Hematopoietic multipotent progenitor cell treated with erythropoietin and hydrocortisone succinate and interleukin-3 and kit ligand, for 8 days (in vitro differentiated cells): Measurements from ENCODE around the gene C17orf67.
"Not testable (repeated sequence)": the region's sequence is repeated elsewhere in the genome, so short reads cannot be mapped to it uniquely, and the experiment has no call there.

Experiments
- DNase-seq: peaks from one replicate; pipeline ENCODE4 v3.0.0-alpha.2; 2015

The C17orf67 gene

DNA sequence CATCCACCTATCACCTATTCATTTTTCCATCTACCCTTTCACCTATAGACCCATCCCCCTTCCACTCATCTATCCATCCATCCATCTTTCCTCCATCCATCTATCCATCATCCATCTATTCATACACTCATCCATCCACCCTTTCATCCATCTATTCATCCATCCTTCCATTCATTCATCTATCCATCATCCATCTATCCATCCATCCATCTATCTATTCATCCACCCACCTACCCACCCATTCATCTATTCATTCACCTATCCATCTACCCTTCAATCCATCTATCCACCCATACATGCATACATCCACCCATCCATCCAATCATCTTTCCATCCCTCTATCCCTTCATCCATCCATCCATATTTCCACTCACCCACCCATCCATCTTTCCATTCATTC lies 63.3 kb downstream of the C17orf67 start:
- no peak for DNase-seq

DNA sequence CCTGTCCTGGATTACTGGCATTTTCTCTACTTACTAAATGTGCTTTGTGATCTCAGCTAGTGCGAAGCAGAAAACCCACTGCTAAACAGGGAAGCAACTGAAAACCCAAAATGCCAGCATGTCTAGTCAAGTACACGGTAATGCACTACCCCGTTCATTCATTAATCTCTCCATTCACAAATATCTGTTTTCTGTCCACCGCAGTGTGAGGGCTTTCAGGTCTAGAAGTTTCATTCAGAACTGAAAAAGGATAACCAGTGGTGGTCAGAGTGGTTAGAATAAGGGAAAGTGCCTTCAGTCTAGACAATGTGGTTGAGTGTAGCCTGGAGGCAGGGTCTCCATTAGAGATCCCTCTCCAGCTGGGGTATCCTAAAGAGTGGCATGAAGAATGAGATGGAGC lies 68.3 kb downstream of the C17orf67 start:
- no peak for DNase-seq

DNA sequence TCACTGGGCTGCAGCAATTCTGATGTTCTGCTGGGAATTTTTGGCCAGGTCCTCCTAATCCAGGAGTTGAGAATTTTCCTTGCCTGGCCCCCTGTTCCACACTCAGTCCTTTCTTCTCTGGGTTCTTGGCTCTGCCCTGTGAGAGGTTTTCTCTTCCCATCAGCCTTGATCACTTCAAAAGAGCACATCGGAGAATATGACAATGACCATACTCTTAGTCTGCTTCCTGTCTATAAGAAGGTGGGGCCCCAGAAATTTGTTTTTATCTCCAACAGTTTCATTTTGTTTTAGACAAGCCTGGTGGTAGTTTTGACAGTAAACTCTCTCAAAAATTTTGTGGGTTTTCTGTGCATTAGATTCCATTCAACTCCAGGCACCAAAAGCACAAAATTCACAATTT lies 70.7 kb downstream of the C17orf67 start:
- DNase-seq: no peak

DNA sequence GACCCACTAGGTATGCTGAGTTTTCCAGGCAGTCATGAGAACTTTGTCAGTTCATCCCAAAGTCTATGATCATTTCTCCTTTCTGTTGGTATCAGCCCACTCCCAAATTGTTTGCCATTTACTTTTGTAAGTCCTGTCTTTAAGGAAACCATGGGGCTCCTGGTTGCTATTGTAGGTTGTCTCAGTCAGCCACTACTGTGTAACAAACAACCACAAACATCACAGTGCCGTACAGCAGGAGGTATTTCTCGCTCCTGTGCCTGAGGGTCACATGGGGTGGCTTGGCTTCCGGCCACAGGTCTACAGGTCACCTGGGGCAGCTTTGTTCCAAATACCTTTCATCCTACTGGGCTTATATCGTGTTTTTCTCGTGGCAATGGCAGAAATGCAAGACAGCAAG lies 71.6 kb downstream of the C17orf67 start:
- no peak for DNase-seq

DNA sequence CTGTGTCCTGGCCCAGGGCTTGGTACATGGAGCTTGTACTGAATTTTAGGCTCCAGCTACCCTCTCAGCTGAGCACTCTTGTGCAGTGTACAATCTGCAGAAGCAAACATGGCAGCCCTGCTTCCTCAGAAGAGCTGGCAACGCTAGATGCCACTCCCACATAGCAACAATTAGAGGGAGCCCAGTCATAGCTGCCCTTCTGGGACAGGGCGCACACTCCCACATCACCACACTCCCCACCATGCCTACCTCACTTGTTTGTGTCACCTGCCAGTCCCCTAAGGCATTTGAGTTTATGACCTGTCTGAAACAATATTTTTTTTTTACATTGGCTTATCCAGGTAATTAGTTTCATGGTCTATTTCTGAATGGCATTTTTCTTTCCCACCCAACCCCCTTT lies 72.3 kb downstream of the C17orf67 start:
- no peak for DNase-seq

DNA sequence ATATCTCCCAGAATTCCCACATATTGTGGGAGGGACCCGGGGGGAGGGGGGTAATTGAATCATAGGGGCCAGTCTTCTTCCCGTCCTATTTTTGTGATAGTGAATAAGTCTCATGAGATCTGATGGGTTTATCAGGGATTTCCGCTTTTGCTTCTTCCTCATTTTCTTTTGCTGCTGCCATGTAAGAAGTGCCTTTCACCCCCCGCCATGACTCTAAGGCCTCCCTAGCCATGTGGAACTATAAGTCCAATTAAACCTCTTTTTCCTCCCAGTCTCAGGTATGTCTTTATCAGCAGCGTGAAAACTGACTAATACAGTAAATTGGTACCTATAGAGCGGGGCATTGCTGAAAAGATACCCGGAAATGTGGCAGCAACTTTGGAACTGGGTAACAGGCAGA lies 76.1 kb downstream of the C17orf67 start:
- DNase-seq: not testable (repeated sequence)

DNA sequence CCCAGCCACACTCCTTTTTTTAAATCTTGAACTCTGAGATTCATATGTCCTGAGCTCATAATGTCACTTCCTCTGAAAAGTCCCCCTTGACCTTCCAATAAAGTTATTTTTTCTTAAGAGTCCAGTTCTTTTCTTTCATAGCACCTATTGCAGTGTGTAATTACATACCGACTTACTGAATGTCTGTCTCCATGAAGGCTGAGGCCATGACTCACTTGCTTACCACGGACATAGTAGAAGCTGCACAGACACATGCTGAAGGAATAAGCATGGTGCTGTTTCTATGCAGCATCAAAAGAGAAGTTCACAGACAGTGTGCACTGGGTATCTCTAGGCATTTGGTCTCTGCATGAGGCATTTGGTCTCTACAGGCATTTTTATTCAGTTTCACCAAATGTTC lies 77.2 kb downstream of the C17orf67 start:
- DNase-seq: no peak

DNA sequence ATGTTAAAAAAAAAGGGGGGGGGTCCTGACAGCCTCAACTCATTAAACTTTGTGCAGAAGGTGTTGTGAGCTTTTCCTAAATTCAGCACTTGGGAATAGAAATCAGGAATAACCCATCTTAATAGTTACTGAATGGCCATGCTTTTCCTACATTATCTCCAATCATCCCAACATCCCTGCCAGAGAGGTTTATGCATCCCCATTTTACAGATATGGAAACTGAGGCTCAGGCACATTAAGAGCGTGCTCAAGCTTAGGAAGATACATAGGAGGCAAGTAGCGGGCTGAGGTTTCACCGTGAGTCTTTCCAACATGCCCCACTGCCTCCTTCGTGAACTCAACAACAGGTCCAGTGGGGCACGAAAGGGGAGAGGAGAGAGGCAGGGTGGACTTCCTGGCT lies 78.4 kb downstream of the C17orf67 start:
- no peak for DNase-seq

DNA sequence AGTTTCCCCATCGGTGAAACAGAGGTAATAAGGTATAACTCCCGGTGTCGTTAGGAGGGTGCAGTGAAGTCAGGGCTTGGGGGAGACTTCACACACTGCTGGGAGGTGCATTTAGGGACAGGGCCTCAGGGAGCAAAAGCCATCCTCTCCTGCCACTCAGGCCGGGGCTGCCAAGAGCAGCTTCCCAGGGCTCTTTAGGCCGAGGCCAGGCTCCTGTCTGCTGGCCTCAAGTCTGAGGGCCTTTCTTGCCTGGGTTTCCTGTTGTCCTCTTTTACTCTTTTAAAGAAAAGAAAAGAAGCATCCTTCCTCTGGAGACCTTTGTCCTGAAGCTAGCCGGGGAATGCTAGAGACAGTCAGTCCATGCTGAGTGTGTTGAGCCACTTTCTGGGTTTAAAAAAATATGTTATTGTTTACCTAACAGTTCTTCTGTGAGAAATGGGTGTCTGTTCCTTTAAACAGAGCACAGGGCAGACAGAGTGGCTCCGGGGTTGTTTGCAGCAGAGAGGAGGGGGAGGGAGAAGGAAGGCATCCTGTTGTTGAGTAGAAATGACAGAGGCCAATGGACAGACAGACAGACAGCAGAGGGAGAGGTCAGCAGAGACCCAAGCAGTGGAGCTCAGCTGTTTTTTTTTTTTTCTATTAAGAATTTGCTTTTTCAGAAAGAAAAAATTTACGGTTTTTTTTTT lies 79.1 kb downstream of the C17orf67 start:
- DNase-seq: no peak

DNA sequence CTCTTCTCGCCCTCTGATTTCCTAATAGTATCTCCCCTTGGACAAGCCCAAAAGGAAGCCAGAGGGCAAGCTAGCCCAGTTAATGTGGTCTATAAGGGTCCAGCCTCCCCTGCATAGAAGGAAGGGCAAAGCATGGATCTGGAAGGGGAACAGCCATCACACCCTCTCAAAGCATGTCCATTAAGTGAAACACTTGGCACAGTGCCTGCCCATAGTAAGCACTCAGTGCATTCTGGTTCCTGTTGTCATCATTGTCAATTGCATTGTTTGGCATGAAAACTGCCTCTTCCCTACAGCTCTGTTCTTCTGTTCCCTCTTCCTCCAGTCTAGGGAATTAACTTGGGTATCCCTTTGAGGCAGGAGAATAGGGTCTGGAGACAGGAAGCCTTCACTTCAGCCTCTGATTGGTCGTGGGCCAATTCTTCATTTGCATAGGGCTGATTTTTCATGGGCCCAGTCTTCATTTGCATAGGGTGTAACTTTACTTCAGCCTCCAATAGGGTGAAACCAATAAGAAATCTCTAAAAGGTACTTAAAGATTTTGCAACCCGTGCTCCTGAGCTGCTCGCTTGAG lies 81.4 kb downstream of the C17orf67 start:
- DNase-seq: no peak

DNA sequence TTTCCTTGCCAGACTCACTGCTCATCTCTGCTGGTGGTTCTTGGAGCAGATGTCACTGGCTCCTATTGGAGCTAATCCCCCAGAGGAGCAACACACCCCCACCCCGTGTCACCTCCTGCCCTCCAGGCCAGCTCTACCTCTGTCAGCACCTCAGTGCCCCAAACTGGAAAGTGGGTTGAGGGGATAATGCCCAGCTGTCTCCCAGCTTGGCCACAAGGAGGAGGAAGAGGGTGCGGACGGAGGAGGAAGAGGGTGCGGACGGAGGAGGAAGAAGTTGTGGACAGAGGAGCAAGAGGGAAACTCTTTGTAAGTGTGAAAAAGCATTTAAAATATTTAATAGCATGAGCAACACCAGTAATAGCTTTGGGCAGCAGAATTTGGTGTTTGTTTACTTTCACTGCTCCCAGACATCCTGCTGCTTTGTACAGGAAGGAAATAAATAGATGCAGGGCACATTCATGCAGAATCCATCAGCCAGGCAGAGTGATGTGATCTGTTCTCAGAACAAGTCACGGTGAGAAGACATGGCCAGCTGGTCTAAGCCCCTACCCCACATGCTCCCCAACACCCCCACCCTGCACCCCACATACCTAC lies 82.5 kb downstream of the C17orf67 start:
- no peak for DNase-seq

DNA sequence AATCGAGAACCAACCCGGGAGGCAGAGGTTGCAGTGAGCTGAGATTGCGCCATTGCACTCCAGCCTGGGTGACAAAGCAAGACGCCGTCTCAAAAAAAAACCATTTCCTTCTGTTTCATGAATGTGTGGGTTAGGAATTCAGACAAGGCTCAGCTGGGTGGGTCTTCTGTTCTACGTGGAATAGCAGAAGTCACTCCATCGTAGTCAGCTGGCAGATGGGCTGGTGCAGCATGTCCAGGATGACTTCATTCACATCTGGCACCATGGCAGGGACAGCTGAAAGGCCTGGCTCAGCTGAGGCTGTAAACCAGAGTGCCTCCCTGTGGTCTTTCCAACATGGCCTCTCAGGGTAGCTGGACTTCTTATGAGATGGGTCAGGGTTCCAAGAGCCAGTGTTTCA lies 89.0 kb downstream of the C17orf67 start:
- DNase-seq: no peak

DNA sequence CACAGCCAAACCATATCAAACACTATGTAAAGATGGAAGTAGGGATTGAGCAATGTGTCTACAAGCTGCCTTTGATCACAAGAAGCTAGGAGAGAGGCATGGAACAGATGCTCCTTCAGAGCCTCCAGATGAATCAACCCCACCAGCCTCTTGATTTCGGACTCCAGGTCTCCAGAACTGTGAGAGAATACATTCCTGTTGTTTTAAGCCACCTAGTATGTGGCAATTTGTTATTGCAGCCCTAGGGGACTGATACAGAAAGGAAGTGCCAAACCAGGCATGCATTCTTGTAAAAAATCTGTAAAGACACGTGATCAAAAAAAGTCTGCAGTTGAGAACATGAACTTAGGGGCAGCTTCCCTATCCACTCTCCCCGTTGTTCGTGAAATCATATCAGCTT lies 91.1 kb downstream of the C17orf67 start:
- DNase-seq: no peak
